ENCODE results near the gene XYLT1.

GRCh38 chr16:17291289-17291688 lies 179.5 kb downstream of the XYLT1 start:
- TF ChIP-seq EZH2 (IDR thresholded peaks at IDR 0.05): no peak
- no peak for TF ChIP-seq POLR2AphosphoS5 (IDR thresholded peaks at IDR 0.05; ENCODE audit: borderline replicate concordance, low read depth, low read length)
- TF ChIP-seq FOXP2 (optimal IDR thresholded peaks at IDR 0.05; ENCODE audit: control extremely low read depth, extremely low read length, insufficient read depth): no peak

Data from SK-N-MC (cell line).